Loucy (cell line): ENCODE measurements around the gene CHRNA5.

ENCODE experiments used
- H2AFZ ChIP-seq: fragments of 200-600 bp; sonication (generic); 2 replicates; pipeline ENCODE4 v1.6.0; 2016; ENCODE audit warnings: antibody characterized with exemption, mild to moderate bottlenecking, low read length, moderate library complexity
- H3F3A ChIP-seq: fragments of 200-600 bp; 2 replicates; pipeline ENCODE4 v1.6.0; 2016; ENCODE audit warnings: antibody characterized with exemption, low read depth, mild to moderate bottlenecking
- H3K27me3 ChIP-seq: fragments of 200-600 bp; sonication (generic); 2 replicates; pipeline ENCODE4 v1.6.1; 2014; ENCODE audit warnings: low read length, mild to moderate bottlenecking; ENCODE audit not compliant: insufficient read depth, poor library complexity, severe bottlenecking
- H3K36me3 ChIP-seq: fragments of 200-600 bp; sonication (generic); 2 replicates; pipeline ENCODE4 v1.6.1; 2016; ENCODE audit warnings: low read length; ENCODE audit not compliant: insufficient read depth
- H3K4me1 ChIP-seq: fragments of 200-600 bp; sonication (generic); 2 replicates; pipeline ENCODE4 v1.5.1; 2014; ENCODE audit warnings: low read length, mild to moderate bottlenecking; ENCODE audit not compliant: insufficient read depth, poor library complexity, severe bottlenecking
- H3K4me2 ChIP-seq: fragments of 200-600 bp; sonication (generic); 2 replicates; pipeline ENCODE4 v1.6.0; 2014; ENCODE audit warnings: antibody characterized with exemption, low read length, low read depth, mild to moderate bottlenecking; ENCODE audit not compliant: poor library complexity, severe bottlenecking
- H3K4me3 ChIP-seq: fragments of 200-600 bp; sonication (generic); 2 replicates; pipeline ENCODE4 v1.5.1; 2014; ENCODE audit warnings: low read length, mild to moderate bottlenecking, mixed read lengths; ENCODE audit not compliant: poor library complexity, severe bottlenecking
- H3K79me2 ChIP-seq: fragments of 200-600 bp; sonication (generic); 2 replicates; pipeline ENCODE4 v1.6.1; 2014; ENCODE audit warnings: low read length; ENCODE audit not compliant: insufficient read depth
- H3K9ac ChIP-seq: fragments of 200-600 bp; sonication (generic); 2 replicates; pipeline ENCODE4 v1.6.0; 2014; ENCODE audit warnings: mild to moderate bottlenecking, low read depth, low read length, moderate library complexity; ENCODE audit not compliant: poor library complexity, severe bottlenecking
- H3K9me2 ChIP-seq: fragments of 200-600 bp; sonication (generic); replicated peaks from 2 replicates; pipeline ENCODE4 v1.6.1; 2016; ENCODE audit warnings: low read depth, low read length, mixed read lengths
- H3K9me3 ChIP-seq: fragments of 200-600 bp; sonication (generic); 2 replicates; pipeline ENCODE4 v1.6.1; 2014; ENCODE audit warnings: mild to moderate bottlenecking, antibody characterized with exemption, low read length, low read depth; ENCODE audit not compliant: insufficient read depth
- H4K20me1 ChIP-seq: fragments of 200-600 bp; sonication (generic); 2 replicates; pipeline ENCODE4 v1.6.0; 2014; ENCODE audit warnings: antibody characterized with exemption, low read length, mild to moderate bottlenecking; ENCODE audit not compliant: insufficient read depth, poor library complexity, severe bottlenecking
- CTCF ChIP-seq: fragments of 200-600 bp; sonication (generic); conservative IDR thresholded peaks from 2 replicates; pipeline ENCODE4 v1.5.1; 2014; ENCODE audit warnings: mild to moderate bottlenecking, antibody characterized with exemption, low read length
- EZH2phosphoT487 ChIP-seq: fragments of 200-600 bp; IDR thresholded peaks from 2 replicates; pipeline ENCODE4 v1.6.1; 2018; ENCODE audit warnings: antibody characterized with exemption, mild to moderate bottlenecking, moderate library complexity, borderline replicate concordance

Gene CHRNA5

DNA sequence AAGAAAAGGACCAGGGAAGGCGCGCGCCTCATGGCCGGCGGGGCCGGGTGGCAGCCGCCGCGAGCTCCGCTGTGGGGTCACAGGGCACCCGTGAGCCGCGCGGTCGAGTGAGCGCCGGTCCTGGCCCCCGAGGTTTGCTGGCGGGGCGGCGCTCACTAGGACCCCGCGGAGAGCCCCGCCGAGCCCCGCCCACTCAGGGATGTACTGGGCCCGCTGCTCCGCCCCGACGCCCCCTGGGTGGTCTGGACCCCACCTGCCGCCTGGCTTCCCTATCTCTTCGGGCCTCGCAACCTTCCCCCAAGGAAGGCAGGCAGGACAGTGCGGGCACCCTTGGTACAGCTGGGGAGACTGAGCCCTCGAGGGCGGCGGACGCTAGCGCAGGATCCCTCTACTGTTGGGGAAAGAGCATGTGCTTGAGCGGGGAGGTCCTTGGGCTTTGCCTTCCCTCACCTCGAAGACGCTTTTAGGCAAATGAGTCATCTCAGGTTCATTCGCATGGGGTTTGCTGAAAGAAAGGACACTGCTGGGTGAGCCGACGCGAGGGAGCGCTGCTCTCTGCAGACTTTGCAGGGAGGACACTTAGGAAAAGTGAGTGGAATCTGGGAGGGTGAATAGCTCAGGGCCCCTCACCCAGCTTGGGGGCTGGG, 75.9 kb downstream of the CHRNA5 start, which contains the start of gene CHRNB4:
Gene CHRNB4, minus strand, starts transcription at position 109 of the 647 bp plus-strand sequence. Its CDS starts 77 bp downstream, at position 32.
- no peaks in the 10 kb centered on the region for H3K4me1 ChIP-seq
- H3K36me3 ChIP-seq, result no peaks in the 10 kb centered on the region
- no peak within 1 kb of the TSS for H3K9ac ChIP-seq
- no peaks in the 10 kb centered on the region for H3K9me2 ChIP-seq
- no peak within 1 kb of the TSS for H2AFZ ChIP-seq
- H3K9me3 ChIP-seq, result no peaks in the 10 kb centered on the region
- no peak within 1 kb of the TSS for H3K4me3 ChIP-seq
- H4K20me1 ChIP-seq, result no peaks in the 10 kb centered on the region
- no peaks in the 10 kb centered on the region for H3F3A ChIP-seq
- TF ChIP-seq CTCF (no peak), EZH2phosphoT487 (no peak)
- no peak within 1 kb of the TSS for H3K4me2 ChIP-seq
- no peaks in the 10 kb centered on the region for H3K27me3 ChIP-seq
- no peaks in the 10 kb centered on the region for H3K79me2 ChIP-seq

GRCh38 chr15:78641749-78642275, 76.5 kb downstream of the CHRNA5 start:
- no peaks in the 10 kb centered on the region for H4K20me1 ChIP-seq
- no peak for TF ChIP-seq EZH2phosphoT487
- no peaks in the 10 kb centered on the region for H3K4me1 ChIP-seq
- H2AFZ ChIP-seq, result no peak overlapping the region
- no peak overlapping the region for H3K9ac ChIP-seq
- H3K4me2 ChIP-seq, result no peak overlapping the region
- no peaks in the 10 kb centered on the region for H3K27me3 ChIP-seq
- H3K79me2 ChIP-seq, result no peaks in the 10 kb centered on the region
- H3K4me3 ChIP-seq, result no peak overlapping the region
- H3K9me3 ChIP-seq, result no peaks in the 10 kb centered on the region
- H3F3A ChIP-seq, result no peaks in the 10 kb centered on the region
- no peaks in the 10 kb centered on the region for H3K36me3 ChIP-seq
- H3K9me2 ChIP-seq, result no peaks in the 10 kb centered on the region

- H3K9ac ChIP-seq, result no peak overlapping the region
- no peaks in the 10 kb centered on the region for H3F3A ChIP-seq
- H3K9me3 ChIP-seq, result no peaks in the 10 kb centered on the region
- H3K36me3 ChIP-seq, result no peaks in the 10 kb centered on the region
- no peaks in the 10 kb centered on the region for H4K20me1 ChIP-seq
- no peak for TF ChIP-seq CTCF
- TF ChIP-seq EZH2phosphoT487, result no peak
- H3K4me2 ChIP-seq, result no peak overlapping the region
- H3K4me3 ChIP-seq, result no peak overlapping the region
- no peak overlapping the region for H2AFZ ChIP-seq
- H3K9me2 ChIP-seq, result no peaks in the 10 kb centered on the region
- no peaks in the 10 kb centered on the region for H3K4me1 ChIP-seq
- no peaks in the 10 kb centered on the region for H3K79me2 ChIP-seq
- H3K27me3 ChIP-seq, result no peaks in the 10 kb centered on the region
These were observed 77.0 kb downstream of the CHRNA5 start for GRCh38 chr15:78642331-78642730.
